ENCODE results near the gene CFAP61.

Gene CFAP61

DNA sequence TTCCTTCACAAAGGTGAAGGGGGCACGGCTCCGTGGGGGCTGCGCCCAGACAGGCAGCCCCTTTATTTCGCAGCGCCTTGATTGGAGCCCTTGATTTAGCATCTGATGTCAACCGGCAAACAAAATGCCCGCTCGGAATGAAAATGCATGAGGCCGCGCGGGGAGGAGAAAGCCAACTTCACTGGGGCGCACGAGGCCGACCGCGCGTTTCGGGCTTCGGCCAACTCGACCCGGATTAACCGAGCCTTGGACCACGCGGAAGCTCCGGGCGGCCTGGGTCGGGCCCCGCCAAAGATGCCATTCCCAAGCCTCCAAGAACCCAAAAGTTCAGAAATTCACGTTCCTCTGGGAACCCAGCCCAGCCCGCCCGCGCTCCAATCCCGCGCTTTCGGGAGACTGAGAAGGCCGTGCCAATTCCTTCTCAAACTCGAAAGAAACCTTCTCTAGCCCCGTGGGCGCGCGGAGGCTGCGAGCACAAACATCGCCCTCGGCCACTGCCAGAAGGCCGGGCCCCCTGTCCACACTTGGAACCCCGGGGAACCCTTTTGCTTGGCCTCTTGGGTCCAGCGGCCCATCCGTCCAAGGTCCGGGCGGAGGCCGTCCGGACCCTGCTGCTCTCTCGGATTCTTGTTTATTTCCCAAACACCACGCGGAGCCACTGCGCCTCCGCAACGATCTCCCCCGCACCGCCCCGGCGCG lies 314.7 kb downstream of the CFAP61 start:
- H3K27ac ChIP-seq (ENCODE audit: low read depth, low read length), result no peak overlapping the region
- peak overlapping the region; percentile 41 for H3K4me2 ChIP-seq (ENCODE audit: low read depth, low read length, poor library complexity, severe bottlenecking)
- no peaks in the 10 kb centered on the region for H3K9me3 ChIP-seq (ENCODE audit: insufficient read depth, low read length)
- TF ChIP-seq, protein P1, sequence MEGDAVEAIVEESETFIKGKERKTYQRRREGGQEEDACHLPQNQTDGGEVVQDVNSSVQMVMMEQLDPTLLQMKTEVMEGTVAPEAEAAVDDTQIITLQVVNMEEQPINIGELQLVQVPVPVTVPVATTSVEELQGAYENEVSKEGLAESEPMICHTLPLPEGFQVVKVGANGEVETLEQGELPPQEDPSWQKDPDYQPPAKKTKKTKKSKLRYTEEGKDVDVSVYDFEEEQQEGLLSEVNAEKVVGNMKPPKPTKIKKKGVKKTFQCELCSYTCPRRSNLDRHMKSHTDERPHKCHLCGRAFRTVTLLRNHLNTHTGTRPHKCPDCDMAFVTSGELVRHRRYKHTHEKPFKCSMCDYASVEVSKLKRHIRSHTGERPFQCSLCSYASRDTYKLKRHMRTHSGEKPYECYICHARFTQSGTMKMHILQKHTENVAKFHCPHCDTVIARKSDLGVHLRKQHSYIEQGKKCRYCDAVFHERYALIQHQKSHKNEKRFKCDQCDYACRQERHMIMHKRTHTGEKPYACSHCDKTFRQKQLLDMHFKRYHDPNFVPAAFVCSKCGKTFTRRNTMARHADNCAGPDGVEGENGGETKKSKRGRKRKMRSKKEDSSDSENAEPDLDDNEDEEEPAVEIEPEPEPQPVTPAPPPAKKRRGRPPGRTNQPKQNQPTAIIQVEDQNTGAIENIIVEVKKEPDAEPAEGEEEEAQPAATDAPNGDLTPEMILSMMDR (IDR thresholded peaks at IDR 0.05; ENCODE audit: insufficient read depth, low read length, poor library complexity, severe bottlenecking), result no peak
- TF ChIP-seq EZH2phosphoT487 (conservative IDR thresholded peaks at IDR 0.05; ENCODE audit: low read length), result no peak
- no peak overlapping the region for H3K4me3 ChIP-seq (ENCODE audit: insufficient read depth, low read length, poor library complexity, severe bottlenecking)
- H3K79me2 ChIP-seq (ENCODE audit: insufficient read depth, low read length), result no peaks in the 10 kb centered on the region
- H4K20me1 ChIP-seq (ENCODE audit: low read depth, low read length), result no peaks in the 10 kb centered on the region; the same call in 1 of the 2 replicates
- no peak overlapping the region for H3K9ac ChIP-seq (ENCODE audit: low read length)
- no peaks in the 10 kb centered on the region for H3K9me2 ChIP-seq (replicated peaks; ENCODE audit: insufficient read depth, low read length)
- peaks cover 3% of the 10 kb centered on the region; the same call in 1 of the 2 replicates for H3F3A ChIP-seq (ENCODE audit: insufficient read depth)
- no peaks in the 10 kb centered on the region for H3K36me3 ChIP-seq (ENCODE audit: low read length)
- no peak overlapping the region for H2AFZ ChIP-seq (ENCODE audit: low read depth, low read length, severe bottlenecking)
- no peaks in the 10 kb centered on the region for H3K27me3 ChIP-seq (ENCODE audit: low read length)

DNA sequence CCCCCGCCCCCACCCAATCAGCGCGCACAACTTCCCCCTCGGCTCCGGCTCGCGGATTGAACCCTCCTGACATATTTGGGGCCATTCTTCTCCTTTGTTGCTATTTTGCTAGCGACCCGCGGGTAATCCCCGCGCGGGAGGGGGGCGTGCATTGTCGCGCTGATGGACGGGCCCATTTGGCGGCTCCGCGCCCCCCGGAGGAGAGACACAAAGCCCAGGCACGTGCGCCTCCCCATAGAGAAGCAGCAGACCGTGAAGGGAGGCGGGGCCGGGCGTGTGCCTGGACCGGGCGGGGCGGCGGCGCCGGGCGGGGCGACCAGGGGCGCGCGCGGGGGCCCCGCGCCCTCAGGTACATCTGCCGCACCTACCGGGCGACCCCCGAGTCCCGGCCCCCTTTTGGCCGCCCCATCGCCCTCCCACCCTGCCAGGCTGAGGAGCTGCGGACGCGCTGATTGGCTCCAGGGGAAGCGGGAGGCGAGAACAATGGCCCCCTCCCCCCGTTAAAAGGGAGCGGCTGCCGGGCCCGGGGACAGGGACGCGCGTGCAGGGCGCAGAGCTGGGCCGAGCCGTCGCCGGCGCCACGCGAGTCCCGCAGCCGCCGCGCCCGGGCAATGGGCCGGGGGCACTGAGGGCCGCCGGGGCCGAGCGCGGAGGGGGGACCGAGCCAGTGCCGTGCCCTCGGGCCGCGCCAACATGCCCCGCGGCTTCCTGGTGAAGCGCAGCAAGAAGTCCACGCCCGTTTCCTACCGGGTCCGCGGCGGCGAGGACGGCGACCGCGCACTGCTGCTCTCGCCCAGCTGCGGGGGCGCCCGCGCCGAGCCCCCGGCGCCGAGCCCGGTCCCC lies 315.5 kb downstream of the CFAP61 start, which contains the start of gene INSM1:
TSS of gene INSM1 (plus strand) at position 530 of the 843 bp plus-strand sequence. CDS start at position 694, 164 bp downstream.
- H4K20me1 ChIP-seq (ENCODE audit: low read depth, low read length), result no peaks in the 10 kb centered on the region; the same call in 1 of the 2 replicates
- H3F3A ChIP-seq (ENCODE audit: insufficient read depth), result peaks cover 3% of the 10 kb centered on the region; the same call in 1 of the 2 replicates
- TF ChIP-seq, protein P1 (IDR thresholded peaks at IDR 0.05; ENCODE audit: insufficient read depth, low read length, poor library complexity, severe bottlenecking), result no peak
- TF ChIP-seq EZH2phosphoT487 (conservative IDR thresholded peaks at IDR 0.05; ENCODE audit: low read length), result no peak
- H3K79me2 ChIP-seq (ENCODE audit: insufficient read depth, low read length), result no peaks in the 10 kb centered on the region
- no peak within 1 kb of the TSS for H3K27ac ChIP-seq (ENCODE audit: low read depth, low read length)
- H3K9ac ChIP-seq (ENCODE audit: low read length), result no peak within 1 kb of the TSS; the same call in 1 of the 2 replicates
- no peaks in the 10 kb centered on the region for H3K36me3 ChIP-seq (ENCODE audit: low read length)
- H3K4me2 ChIP-seq (ENCODE audit: low read depth, low read length, poor library complexity, severe bottlenecking), result peak within 1 kb of the TSS; percentile 55
- no peaks in the 10 kb centered on the region for H3K27me3 ChIP-seq (ENCODE audit: low read length)
- no peak within 1 kb of the TSS for H2AFZ ChIP-seq (ENCODE audit: low read depth, low read length, severe bottlenecking)
- peak within 1 kb of the TSS; percentile 49 for H3K4me3 ChIP-seq (ENCODE audit: insufficient read depth, low read length, poor library complexity, severe bottlenecking)
- no peaks in the 10 kb centered on the region for H3K9me2 ChIP-seq (replicated peaks; ENCODE audit: insufficient read depth, low read length)
- no peaks in the 10 kb centered on the region for H3K9me3 ChIP-seq (ENCODE audit: insufficient read depth, low read length)

DNA sequence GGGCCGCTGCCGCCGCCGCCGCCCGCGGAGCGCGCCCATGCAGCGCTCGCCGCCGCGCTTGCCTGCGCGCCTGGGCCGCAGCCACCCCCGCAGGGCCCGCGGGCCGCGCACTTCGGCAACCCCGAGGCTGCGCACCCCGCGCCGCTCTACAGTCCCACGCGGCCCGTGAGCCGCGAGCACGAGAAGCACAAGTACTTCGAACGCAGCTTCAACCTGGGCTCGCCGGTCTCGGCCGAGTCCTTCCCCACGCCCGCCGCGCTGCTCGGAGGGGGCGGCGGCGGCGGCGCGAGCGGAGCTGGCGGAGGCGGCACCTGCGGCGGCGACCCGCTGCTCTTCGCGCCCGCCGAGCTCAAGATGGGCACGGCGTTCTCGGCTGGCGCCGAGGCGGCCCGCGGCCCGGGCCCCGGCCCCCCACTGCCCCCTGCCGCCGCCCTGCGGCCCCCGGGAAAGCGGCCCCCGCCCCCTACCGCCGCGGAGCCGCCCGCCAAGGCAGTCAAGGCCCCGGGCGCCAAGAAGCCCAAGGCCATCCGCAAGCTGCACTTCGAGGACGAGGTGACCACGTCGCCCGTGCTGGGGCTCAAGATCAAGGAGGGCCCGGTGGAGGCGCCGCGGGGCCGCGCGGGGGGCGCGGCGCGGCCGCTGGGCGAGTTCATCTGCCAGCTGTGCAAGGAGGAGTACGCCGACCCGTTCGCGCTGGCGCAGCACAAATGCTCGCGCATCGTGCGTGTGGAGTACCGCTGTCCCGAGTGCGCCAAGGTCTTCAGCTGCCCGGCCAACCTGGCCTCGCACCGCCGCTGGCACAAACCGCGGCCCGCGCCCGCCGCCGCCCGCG lies 316.3 kb downstream of the CFAP61 start:
- Histone ChIP-seq H3K9me2 (replicated peaks; ENCODE audit: insufficient read depth, low read length) (no peaks in the 10 kb centered on the region), H3K79me2 (ENCODE audit: insufficient read depth, low read length) (no peaks in the 10 kb centered on the region), H3K4me3 (ENCODE audit: insufficient read depth, low read length, poor library complexity, severe bottlenecking) (peak overlapping the region; percentile 49), H4K20me1 (ENCODE audit: low read depth, low read length) (no peaks in the 10 kb centered on the region; the same call in 1 of the 2 replicates), H3K9ac (ENCODE audit: low read length) (no peak overlapping the region), H2AFZ (ENCODE audit: low read depth, low read length, severe bottlenecking) (no peak overlapping the region), H3K27ac (ENCODE audit: low read depth, low read length) (no peak overlapping the region), H3K4me2 (ENCODE audit: low read depth, low read length, poor library complexity, severe bottlenecking) (peak overlapping the region; percentile 55), H3F3A (ENCODE audit: insufficient read depth) (peaks cover 3% of the 10 kb centered on the region; the same call in 1 of the 2 replicates), H3K36me3 (ENCODE audit: low read length) (no peaks in the 10 kb centered on the region), H3K9me3 (ENCODE audit: insufficient read depth, low read length) (no peaks in the 10 kb centered on the region), H3K27me3 (ENCODE audit: low read length) (no peaks in the 10 kb centered on the region)
- TF ChIP-seq, protein P1 (IDR thresholded peaks at IDR 0.05; ENCODE audit: insufficient read depth, low read length, poor library complexity, severe bottlenecking), result no peak
- no peak for TF ChIP-seq EZH2phosphoT487 (conservative IDR thresholded peaks at IDR 0.05; ENCODE audit: low read length)
